Measurements from ENCODE around the gene KCNK5.

Gene KCNK5

DNA sequence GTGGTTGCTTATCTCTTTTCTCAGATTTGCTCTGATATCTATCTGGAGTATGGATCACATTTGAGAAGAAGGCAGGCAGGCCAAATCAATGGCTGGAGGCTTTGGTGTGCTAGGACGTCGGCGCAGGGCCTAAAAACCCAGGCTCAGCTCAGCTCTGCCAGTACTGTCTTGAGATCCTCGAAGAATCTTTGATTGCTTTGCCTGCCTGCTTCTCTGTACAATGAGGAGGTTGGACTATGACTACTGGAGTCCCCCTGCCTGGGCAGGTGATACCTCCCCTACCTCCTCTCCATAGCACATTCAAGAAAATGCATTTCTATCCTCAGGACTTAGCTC lies 25.1 kb downstream of the KCNK5 start:
- Histone ChIP-seq H4K20me1 (ENCODE audit: low read depth, low read length) (no peaks in the 10 kb centered on the region), H3K9me2 (replicated peaks; ENCODE audit: insufficient read depth, low read length) (no peaks in the 10 kb centered on the region), H3K9ac (ENCODE audit: low read length) (no peak overlapping the region), H3K27me3 (ENCODE audit: low read length) (no peaks in the 10 kb centered on the region), H3K9me3 (ENCODE audit: insufficient read depth, low read length) (no peaks in the 10 kb centered on the region), H3K36me3 (ENCODE audit: low read length) (no peaks in the 10 kb centered on the region), H3K27ac (ENCODE audit: low read depth, low read length) (no peak overlapping the region), H3K4me2 (ENCODE audit: low read depth, low read length, poor library complexity, severe bottlenecking) (no peak overlapping the region), H3F3A (ENCODE audit: insufficient read depth) (no peaks in the 10 kb centered on the region), H2AFZ (ENCODE audit: low read depth, low read length, severe bottlenecking) (no peak overlapping the region), H3K79me2 (ENCODE audit: insufficient read depth, low read length) (no peaks in the 10 kb centered on the region), H3K4me3 (ENCODE audit: insufficient read depth, low read length, poor library complexity, severe bottlenecking) (no peak overlapping the region)
- TF ChIP-seq, protein P1, sequence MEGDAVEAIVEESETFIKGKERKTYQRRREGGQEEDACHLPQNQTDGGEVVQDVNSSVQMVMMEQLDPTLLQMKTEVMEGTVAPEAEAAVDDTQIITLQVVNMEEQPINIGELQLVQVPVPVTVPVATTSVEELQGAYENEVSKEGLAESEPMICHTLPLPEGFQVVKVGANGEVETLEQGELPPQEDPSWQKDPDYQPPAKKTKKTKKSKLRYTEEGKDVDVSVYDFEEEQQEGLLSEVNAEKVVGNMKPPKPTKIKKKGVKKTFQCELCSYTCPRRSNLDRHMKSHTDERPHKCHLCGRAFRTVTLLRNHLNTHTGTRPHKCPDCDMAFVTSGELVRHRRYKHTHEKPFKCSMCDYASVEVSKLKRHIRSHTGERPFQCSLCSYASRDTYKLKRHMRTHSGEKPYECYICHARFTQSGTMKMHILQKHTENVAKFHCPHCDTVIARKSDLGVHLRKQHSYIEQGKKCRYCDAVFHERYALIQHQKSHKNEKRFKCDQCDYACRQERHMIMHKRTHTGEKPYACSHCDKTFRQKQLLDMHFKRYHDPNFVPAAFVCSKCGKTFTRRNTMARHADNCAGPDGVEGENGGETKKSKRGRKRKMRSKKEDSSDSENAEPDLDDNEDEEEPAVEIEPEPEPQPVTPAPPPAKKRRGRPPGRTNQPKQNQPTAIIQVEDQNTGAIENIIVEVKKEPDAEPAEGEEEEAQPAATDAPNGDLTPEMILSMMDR (IDR thresholded peaks at IDR 0.05; ENCODE audit: insufficient read depth, low read length, poor library complexity, severe bottlenecking) = no peak
- TF ChIP-seq EZH2phosphoT487 (conservative IDR thresholded peaks at IDR 0.05; ENCODE audit: low read length) = no peak

DNA sequence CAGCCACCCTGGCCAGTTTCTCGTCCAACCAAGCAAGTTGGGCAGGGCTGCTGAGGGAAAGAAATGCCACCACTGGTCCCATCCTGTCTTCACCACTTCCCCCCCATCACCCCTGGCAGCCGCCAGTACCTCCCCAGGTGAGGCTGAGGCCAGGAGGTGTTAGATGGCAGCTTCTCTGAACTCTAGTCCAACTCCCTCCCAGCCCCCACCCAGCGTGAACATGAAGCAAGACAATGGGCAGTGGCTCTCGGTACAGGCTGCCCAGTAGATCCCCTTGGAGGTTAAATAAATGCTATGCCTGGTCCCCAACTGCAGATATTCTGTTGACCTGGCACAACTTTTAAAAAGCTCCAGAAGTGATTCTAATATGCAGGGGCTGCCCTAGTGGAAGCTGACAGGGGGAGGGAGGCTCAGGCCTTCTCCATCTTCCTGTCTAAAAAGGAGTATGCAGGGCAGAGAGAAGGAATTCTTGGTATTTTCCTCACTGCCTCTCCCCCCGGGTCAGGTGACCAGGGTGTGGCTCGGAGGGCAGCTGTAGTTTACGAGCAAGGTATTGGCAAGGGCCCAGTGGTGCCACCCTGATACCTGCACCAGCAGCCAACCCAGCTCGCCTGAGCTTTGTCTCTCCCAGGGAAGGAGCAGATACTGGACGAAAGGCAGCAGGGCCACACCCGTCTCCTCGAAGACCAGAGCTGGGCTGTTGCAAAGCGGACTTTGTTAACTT lies 25.7 kb downstream of the KCNK5 start:
- no peaks in the 10 kb centered on the region for H3K79me2 ChIP-seq (ENCODE audit: insufficient read depth, low read length)

DNA sequence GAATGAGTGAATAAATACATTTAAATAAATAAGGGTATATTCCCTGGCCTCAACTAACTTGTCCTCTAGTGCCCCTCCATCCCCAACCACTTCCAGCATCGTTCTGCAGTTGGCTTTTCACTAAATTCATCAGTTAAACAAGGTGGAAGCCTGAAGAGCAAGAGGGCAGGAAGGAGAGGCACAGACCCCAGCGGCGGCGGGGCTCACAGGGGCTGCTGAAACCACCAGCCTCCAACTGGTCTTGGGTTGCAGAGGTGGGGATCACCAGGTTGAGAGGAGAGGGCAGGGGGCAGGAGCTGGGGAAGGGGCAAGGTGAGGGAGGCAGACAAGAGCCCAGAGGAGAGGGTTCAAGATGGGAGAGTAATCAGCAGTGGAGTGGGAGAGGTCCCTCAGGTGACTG lies 27.1 kb downstream of the KCNK5 start:
- Histone ChIP-seq H3K9me2 (replicated peaks; ENCODE audit: insufficient read depth, low read length) (no peaks in the 10 kb centered on the region), H3K4me2 (ENCODE audit: low read depth, low read length, poor library complexity, severe bottlenecking) (no peak overlapping the region), H3K9ac (ENCODE audit: low read length) (no peak overlapping the region), H3K27me3 (ENCODE audit: low read length) (no peaks in the 10 kb centered on the region), H4K20me1 (ENCODE audit: low read depth, low read length) (no peaks in the 10 kb centered on the region), H3K9me3 (ENCODE audit: insufficient read depth, low read length) (no peaks in the 10 kb centered on the region), H3K27ac (ENCODE audit: low read depth, low read length) (no peak overlapping the region), H3K4me3 (ENCODE audit: insufficient read depth, low read length, poor library complexity, severe bottlenecking) (no peak overlapping the region), H3F3A (ENCODE audit: insufficient read depth) (no peaks in the 10 kb centered on the region), H2AFZ (ENCODE audit: low read depth, low read length, severe bottlenecking) (no peak overlapping the region), H3K36me3 (ENCODE audit: low read length) (no peaks in the 10 kb centered on the region), H3K79me2 (ENCODE audit: insufficient read depth, low read length) (no peaks in the 10 kb centered on the region)
- TF ChIP-seq, protein P1 (IDR thresholded peaks at IDR 0.05; ENCODE audit: insufficient read depth, low read length, poor library complexity, severe bottlenecking) = no peak
- no peak for TF ChIP-seq EZH2phosphoT487 (conservative IDR thresholded peaks at IDR 0.05; ENCODE audit: low read length)

More for the DNA sequence above, 25.7 kb downstream of the KCNK5 start:
- Histone ChIP-seq H3K9ac (ENCODE audit: low read length) (no peak overlapping the region), H3K4me2 (ENCODE audit: low read depth, low read length, poor library complexity, severe bottlenecking) (no peak overlapping the region), H3K27ac (ENCODE audit: low read depth, low read length) (no peak overlapping the region), H4K20me1 (ENCODE audit: low read depth, low read length) (no peaks in the 10 kb centered on the region), H3K36me3 (ENCODE audit: low read length) (no peaks in the 10 kb centered on the region), H3K4me3 (ENCODE audit: insufficient read depth, low read length, poor library complexity, severe bottlenecking) (no peak overlapping the region), H3K9me2 (replicated peaks; ENCODE audit: insufficient read depth, low read length) (no peaks in the 10 kb centered on the region), H3F3A (ENCODE audit: insufficient read depth) (no peaks in the 10 kb centered on the region), H3K27me3 (ENCODE audit: low read length) (no peaks in the 10 kb centered on the region), H2AFZ (ENCODE audit: low read depth, low read length, severe bottlenecking) (no peak overlapping the region), H3K9me3 (ENCODE audit: insufficient read depth, low read length) (no peaks in the 10 kb centered on the region)
- TF ChIP-seq, protein P1 (IDR thresholded peaks at IDR 0.05; ENCODE audit: insufficient read depth, low read length, poor library complexity, severe bottlenecking) = no peak
- TF ChIP-seq EZH2phosphoT487 (conservative IDR thresholded peaks at IDR 0.05; ENCODE audit: low read length) = no peak
